Activated CD4-positive, alpha-beta memory T cell treated with anti-CD3 and anti-CD28 coated beads for 36 hours (primary cell): ENCODE measurements around the gene PRPS1L1. TPM values are rescaled to one million over a fixed set of nuclear protein-coding genes. Genes with fewer than 3 reads are reported as not detected.
A peak's percentile ranks its signal among the peaks of the same experiment; 100 is the strongest.

Experiments used
- CTCF ChIA-PET: fragments of 350-600 bp; sonication (Branson Sonifier 250); formaldehyde crosslinking; loops from one replicate; lab custom pipeline; 2021; ENCODE audit warnings: antibody characterized with exemption, inconsistent platforms; lab: Charles Lee
- POLR2A ChIA-PET: fragments of 350-600 bp; sonication (Branson Sonifier 250); formaldehyde crosslinking; loops from one replicate; lab custom pipeline; 2021; ENCODE audit warnings: antibody characterized with exemption; lab: Charles Lee
- DNase-seq: peaks from one replicate; pipeline ENCODE4 v3.0.0-alpha.2; 2020
- H3K27ac Mint-ChIP-seq: one replicate; pipeline ENCODE4 v1.8.0; 2021; ENCODE audit warnings: mixed read lengths
- H3K27me3 Mint-ChIP-seq: one replicate; pipeline ENCODE4 v1.8.0; 2021; ENCODE audit warnings: mixed read lengths
- H3K36me3 Mint-ChIP-seq: one replicate; pipeline ENCODE4 v1.8.0; 2021; ENCODE audit warnings: mixed read lengths
- H3K4me1 Mint-ChIP-seq: one replicate; pipeline ENCODE4 v1.8.0; 2021; ENCODE audit warnings: low read depth, mixed read lengths
- H3K4me3 Mint-ChIP-seq: one replicate; pipeline ENCODE4 v1.8.0; 2021; ENCODE audit warnings: mild to moderate bottlenecking, mixed read lengths
- H3K9me3 Mint-ChIP-seq: one replicate; pipeline ENCODE4 v1.8.0; 2021; ENCODE audit warnings: mixed read lengths
- intact Hi-C: fragments of 100-400 bp; cut with micrococcal nuclease; formaldehyde crosslinking; loops from one replicate; pipeline ENCODE4 v1.15.1; 2023
- total RNA-seq, 2 experiments: library from RNA; stranded (reverse); gene quantifications; one replicate each; pipeline ENCODE4 v1.2.3, GENCODE V29; 2021

The PRPS1L1 gene
- total RNA-seq, 2 experiments from 2014 or later: not detected

DNA sequence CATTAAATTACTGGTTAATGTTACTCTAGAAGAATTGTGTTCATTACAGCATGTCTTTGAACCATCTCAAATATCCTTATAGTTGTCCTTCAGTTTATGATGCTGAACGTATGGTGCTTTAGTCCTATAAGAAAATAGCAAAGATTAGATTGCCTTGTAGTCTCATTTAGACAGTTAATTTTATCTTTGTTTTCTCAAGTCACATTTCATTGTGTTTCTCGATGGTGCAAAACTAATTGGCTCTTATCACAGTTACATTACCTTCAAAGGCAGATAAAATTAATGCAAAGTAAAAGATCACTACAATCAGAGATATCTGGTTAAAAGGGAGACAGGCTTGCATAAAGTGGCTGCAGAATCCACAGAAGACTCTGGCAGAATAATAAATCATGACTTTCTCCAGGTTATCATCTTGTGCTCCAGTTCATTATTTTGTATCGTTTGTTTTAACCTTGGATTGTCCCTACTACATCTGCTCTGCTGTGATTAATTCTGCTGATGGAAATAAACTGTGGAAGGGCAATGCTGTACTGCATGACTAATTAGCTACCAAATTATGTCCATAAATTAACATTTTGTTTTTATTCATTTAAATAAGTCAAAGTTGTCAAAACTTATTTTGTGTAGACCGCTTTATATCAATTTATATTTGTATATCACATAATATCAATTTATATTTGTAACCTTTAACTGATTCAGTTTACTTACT, 24.2 kb downstream of the PRPS1L1 start:
- peaks cover 4% of the 10 kb centered on the region for H3K27me3 Mint-ChIP-seq
- ChIA-PET CTCF (no interaction called here), POLR2A (no interaction called here)
- H3K4me3 Mint-ChIP-seq: no peak overlapping the region
- no peaks in the 10 kb centered on the region for H3K36me3 Mint-ChIP-seq
- H3K9me3 Mint-ChIP-seq: peaks cover 7% of the 10 kb centered on the region
- H3K4me1 Mint-ChIP-seq: no peaks in the 10 kb centered on the region
- DNase-seq: no peak
- no peak overlapping the region for H3K27ac Mint-ChIP-seq
- intact Hi-C loops: no loop called here

DNA sequence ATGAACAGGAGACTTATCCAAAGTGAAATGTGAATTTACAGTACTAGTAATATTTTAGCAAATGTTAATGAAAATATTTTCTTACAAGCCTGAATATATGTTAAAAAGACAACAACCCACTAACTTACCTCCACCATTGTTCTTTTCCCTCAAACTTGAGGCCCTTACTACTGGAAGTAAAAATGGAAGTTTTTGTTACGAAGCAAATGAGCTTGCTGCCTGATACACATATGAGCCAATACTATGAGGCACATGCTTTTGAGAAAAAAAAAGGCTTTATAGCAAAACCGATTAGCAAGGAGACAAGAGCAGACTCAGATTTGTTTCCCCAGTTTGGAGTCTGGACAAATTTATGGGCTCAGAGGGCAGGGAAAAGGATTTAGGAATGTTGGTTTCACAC, 29.0 kb downstream of the PRPS1L1 start:
- no peak for DNase-seq
- Mint-ChIP-seq H3K27ac (no peak overlapping the region), H3K4me1 (peaks cover 10% of the 10 kb centered on the region), H3K36me3 (no peaks in the 10 kb centered on the region), H3K9me3 (peaks cover 3% of the 10 kb centered on the region), H3K27me3 (peaks cover 9% of the 10 kb centered on the region), H3K4me3 (no peak overlapping the region)
- ChIA-PET CTCF (no interaction called here), POLR2A (no interaction called here)
- intact Hi-C loops: no loop called here

DNA sequence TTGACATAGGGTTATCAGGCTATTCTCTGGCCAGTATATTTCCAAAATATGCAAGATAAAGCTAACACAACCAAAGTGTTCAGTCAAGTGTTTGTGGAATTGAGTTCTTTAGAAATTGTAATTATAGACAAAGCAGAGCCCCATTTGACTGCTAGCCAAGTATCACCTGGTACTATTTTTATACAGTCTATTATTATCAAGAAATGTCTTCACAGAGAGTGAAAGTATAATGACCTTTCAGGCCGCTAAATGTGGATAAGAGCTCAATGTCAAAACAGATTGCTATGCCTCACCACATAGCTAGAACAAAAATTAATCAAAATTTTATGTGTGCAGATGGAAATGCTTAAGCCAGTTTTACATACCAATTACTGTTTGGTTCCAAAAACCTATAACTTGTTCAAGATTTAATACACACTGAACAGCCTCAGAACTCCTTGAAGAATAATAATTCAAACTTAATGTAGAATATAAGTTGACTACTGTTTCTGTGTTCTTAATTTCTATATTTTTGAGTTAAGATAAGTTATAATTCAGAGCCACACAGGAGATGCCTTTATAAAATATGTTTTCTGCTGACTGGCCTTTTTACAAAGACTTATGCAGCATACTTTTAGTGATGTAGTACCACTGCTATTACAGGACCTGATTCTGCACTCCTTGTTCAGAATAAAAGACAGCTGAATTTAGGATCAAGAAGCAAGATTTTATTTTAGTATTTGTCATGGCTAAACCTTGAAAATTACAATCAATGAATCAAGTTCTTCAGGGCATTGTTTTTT, 31.0 kb downstream of the PRPS1L1 start:
- Mint-ChIP-seq H3K27ac (no peak overlapping the region), H3K27me3 (peaks cover 12% of the 10 kb centered on the region), H3K4me3 (no peak overlapping the region), H3K9me3 (peaks cover 3% of the 10 kb centered on the region), H3K36me3 (no peaks in the 10 kb centered on the region), H3K4me1 (peaks cover 13% of the 10 kb centered on the region)
- DNase-seq: no peak
- ChIA-PET POLR2A (no interaction called here), CTCF (no interaction called here)
- intact Hi-C loops: no loop called here

DNA sequence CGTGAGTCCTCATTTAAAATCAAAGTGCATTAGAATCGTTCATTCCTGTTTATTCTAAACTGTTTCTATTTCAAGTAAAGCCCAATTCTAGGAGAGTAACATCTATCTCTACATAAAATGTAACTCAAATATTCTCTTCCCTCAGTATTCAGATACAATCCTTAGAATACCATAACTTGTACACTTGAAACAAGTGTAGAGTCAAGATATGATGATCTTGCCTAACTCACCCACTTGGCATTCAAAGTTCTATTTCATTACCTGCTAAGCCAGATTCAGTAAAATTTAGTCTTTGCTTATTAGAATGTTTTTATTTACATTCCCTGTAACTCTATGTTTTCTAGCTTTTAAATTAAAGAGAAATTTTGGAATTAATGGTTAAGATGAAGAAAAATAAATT, 31.6 kb downstream of the PRPS1L1 start:
- H3K4me1 Mint-ChIP-seq: peaks cover 13% of the 10 kb centered on the region
- POLR2A ChIA-PET: no interaction called here
- DNase-seq: no peak
- CTCF ChIA-PET: no interaction called here
- H3K36me3 Mint-ChIP-seq: no peaks in the 10 kb centered on the region
- peaks cover 14% of the 10 kb centered on the region for H3K27me3 Mint-ChIP-seq
- H3K27ac Mint-ChIP-seq: no peak overlapping the region
- peaks cover 3% of the 10 kb centered on the region for H3K9me3 Mint-ChIP-seq
- H3K4me3 Mint-ChIP-seq: no peak overlapping the region
- intact Hi-C loops: no loop called here

DNA sequence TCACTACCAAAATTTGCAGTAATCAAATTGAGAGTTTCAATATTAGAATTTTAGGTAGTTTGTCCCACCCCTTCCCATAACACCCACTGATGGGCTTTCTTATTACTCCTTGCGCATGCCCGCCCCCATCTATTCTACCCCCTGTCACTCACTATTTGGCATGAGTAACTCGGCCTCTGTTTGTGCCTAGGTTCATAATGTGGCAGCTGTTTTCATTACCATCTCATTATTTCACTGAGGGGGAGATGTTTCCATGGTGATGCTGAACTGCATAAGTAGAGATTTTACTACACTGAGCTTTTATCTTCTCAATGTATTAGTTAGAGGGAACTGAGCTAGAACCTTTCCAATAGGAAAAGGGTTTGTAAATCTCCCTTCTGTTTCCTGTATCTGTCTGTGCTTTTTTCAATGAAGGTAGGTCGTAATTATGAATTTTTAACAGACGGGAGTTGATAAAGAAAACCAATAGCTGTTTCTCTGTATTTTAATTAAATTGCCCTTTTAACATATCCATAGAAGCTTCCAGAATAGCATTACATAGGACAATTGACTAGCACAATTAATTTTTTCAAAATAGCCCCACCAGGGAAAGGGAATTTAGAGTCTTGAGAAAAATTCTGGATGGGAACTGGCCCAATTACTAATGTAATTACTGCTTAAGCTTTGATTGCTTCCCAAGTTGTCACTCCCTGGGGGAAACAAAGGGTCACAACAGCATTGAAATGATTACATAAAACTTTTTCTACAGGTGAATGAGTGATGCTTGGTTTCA, 33.4 kb downstream of the PRPS1L1 start:
- H3K9me3 Mint-ChIP-seq: peaks cover 3% of the 10 kb centered on the region
- POLR2A ChIA-PET: interaction anchor here (1.3 kb wide), 1 partner anchor 42 kb away, joined by 3 read pairs; no protein-coding TSS in a partner anchor
- H3K27me3 Mint-ChIP-seq: peaks cover 10% of the 10 kb centered on the region
- DNase-seq: peak; percentile 57
- H3K4me3 Mint-ChIP-seq: no peak overlapping the region
- CTCF ChIA-PET: interaction anchor here (0.6 to 4.0 kb wide), 2 partner anchors 16 to 224 kb away, joined by 3 to 28 read pairs; no protein-coding TSS in a partner anchor
- intact Hi-C loops: loop anchor here (1.0 to 5.0 kb wide), 3 partner anchors 42 to 287 kb away; partner anchors contain the start of gene SNX13
- no peaks in the 10 kb centered on the region for H3K36me3 Mint-ChIP-seq
- peaks cover 13% of the 10 kb centered on the region for H3K4me1 Mint-ChIP-seq
- no peak overlapping the region for H3K27ac Mint-ChIP-seq

DNA sequence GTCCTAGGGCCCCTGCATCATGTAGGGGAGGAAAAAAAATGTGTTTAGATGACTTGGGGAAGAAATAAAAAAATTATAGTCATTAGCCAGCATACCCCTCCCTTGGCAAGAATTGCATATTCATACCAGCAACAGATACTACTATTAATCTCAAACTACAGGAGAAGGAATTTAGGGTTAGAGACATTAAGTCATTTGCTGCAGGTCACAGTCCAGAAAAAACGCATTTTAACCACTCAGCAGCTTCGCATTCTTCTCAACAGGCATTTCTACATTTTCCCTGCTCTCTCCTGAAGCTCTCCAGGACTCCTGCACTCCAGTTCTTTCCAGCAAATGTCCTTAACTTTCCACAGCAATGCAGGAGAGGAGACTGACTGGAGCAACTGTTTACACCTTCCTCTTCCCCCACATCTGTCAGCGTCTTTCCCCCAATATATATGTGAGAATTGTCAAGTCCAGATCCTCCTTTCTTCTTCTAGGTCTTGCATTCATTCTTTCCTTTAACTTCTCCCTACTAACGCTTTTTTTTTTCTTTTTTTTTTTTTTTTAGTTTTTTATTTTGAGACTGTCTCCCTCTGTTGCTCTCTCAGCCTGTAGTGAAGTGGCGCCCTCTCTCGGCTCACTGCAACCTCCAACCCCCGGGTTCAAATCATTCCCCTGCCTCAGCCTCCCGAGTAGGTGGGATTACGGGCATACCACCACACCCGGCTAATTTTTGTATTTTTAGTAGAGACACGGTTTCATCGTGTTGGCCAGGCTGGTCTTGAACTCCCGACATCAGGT, 35.6 kb downstream of the PRPS1L1 start:
- Mint-ChIP-seq H3K4me3 (no peak overlapping the region), H3K36me3 (no peaks in the 10 kb centered on the region), H3K9me3 (no peaks in the 10 kb centered on the region), H3K27me3 (peaks cover 10% of the 10 kb centered on the region), H3K27ac (no peak overlapping the region), H3K4me1 (peaks cover 13% of the 10 kb centered on the region)
- ChIA-PET CTCF (interaction anchor here (1.0 to 4.0 kb wide), 3 partner anchors 219 to 690 kb away, joined by 4 to 28 read pairs (median 6); no protein-coding TSS in a partner anchor), POLR2A (no interaction called here)
- intact Hi-C loops: loop anchor here (1.0 to 5.0 kb wide), 3 partner anchors 40 to 285 kb away; no protein-coding TSS in a partner anchor
- peak; percentile 47 for DNase-seq

DNA sequence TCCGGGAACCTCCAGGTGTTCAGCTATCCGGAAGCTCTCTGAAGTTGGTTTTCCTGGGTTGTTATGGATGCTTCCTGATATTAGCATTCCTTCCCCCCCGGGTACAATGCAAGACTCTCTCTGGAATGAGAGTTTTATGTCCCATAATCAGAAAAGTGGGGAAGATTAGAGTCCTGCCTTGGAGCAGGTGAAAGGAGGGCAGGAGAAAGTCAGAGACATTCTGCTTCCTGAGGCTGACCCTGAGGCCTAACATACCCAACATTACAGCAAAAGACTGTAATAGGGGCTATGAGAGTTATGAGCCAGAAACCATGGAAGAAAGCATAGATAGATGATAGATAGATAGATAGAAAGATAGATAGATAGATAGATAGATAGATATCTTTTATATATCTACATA, 36.9 kb downstream of the PRPS1L1 start:
- POLR2A ChIA-PET: no interaction called here
- no peak overlapping the region for H3K27ac Mint-ChIP-seq
- no peak for DNase-seq
- H3K4me1 Mint-ChIP-seq: peaks cover 13% of the 10 kb centered on the region
- no peaks in the 10 kb centered on the region for H3K36me3 Mint-ChIP-seq
- H3K27me3 Mint-ChIP-seq: peaks cover 11% of the 10 kb centered on the region
- CTCF ChIA-PET: interaction anchor here (0.7 to 4.0 kb wide), 3 partner anchors 26 to 220 kb away, joined by 3 to 28 read pairs (median 3); no protein-coding TSS in a partner anchor
- H3K4me3 Mint-ChIP-seq: no peak overlapping the region
- H3K9me3 Mint-ChIP-seq: no peaks in the 10 kb centered on the region
- intact Hi-C loops: loop anchor here (5.0 kb wide), 2 partner anchors 38 to 283 kb away; no protein-coding TSS in a partner anchor

DNA sequence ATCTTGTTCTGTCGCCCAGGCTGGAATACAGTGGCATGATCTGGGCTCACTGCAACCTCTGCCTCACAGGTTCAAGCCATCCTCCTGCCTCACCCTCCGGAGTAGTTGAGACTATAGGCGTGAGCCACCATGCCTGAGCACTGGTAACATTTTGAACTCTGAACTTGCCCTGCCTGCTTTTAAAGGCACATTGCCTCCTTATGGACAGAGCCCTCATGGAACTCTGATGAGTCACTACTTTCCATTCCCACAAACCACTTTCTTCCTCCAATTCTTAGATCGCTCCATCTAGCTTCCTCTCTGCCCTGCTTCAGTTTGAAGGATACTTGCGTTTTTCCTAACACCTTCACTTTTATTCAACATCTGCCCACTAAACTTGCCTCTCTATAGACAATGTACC, 38.1 kb downstream of the PRPS1L1 start:
- H3K36me3 Mint-ChIP-seq: no peaks in the 10 kb centered on the region
- intact Hi-C loops: no loop called here
- peaks cover 7% of the 10 kb centered on the region for H3K27me3 Mint-ChIP-seq
- DNase-seq: no peak
- ChIA-PET POLR2A (no interaction called here), CTCF (no interaction called here)
- no peak overlapping the region for H3K27ac Mint-ChIP-seq
- H3K9me3 Mint-ChIP-seq: no peaks in the 10 kb centered on the region
- peaks cover 10% of the 10 kb centered on the region for H3K4me1 Mint-ChIP-seq
- H3K4me3 Mint-ChIP-seq: no peak overlapping the region

DNA sequence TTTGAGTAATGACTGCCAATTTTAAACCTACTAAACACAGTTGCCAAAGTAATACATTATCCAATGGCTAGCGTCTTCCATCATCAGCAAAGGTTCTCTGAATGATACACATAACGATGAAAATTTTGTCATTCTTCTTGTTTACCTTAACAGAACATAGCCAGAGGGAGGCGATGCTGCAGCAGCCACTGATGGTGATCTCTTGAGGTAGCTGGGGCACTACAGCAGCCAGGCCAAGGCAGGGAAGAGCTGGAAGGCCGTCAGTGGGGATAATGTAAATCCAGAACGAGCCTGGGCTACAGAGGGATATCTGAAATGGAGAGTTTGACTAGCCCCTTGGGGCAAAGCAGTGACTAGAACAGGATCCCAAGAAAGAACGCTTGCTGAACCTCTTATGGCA, 38.8 kb downstream of the PRPS1L1 start:
- intact Hi-C loops: no loop called here
- POLR2A ChIA-PET: no interaction called here

DNA sequence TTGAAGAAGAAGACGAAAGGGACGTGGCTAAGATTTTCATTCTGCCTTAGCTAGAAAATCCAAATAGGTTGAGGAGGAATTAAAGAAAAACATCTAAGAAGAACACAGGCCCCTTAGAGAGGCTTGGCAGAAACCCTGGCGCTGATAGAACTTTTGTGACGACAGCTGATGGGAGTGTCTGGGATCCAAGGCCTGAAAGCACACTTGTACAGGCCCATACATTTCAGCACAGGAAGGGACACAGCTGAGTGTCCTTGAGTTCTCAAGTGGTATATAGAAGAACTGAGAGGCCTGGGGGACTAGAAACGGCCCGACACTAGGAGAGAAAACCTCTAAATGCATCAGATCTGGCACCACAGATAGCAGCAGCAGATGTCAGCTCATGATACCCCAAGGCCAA, 39.5 kb downstream of the PRPS1L1 start:
- POLR2A ChIA-PET: no interaction called here
- H3K27me3 Mint-ChIP-seq: peaks cover 7% of the 10 kb centered on the region
- H3K36me3 Mint-ChIP-seq: no peaks in the 10 kb centered on the region
- H3K4me3 Mint-ChIP-seq: no peak overlapping the region
- DNase-seq: no peak
- H3K4me1 Mint-ChIP-seq: peaks cover 2% of the 10 kb centered on the region
- CTCF ChIA-PET: no interaction called here
- intact Hi-C loops: no loop called here
- no peak overlapping the region for H3K27ac Mint-ChIP-seq
- H3K9me3 Mint-ChIP-seq: no peaks in the 10 kb centered on the region

More for the DNA sequence above, 38.8 kb downstream of the PRPS1L1 start:
- Mint-ChIP-seq H3K27ac (no peak overlapping the region), H3K4me1 (peaks cover 4% of the 10 kb centered on the region), H3K9me3 (no peaks in the 10 kb centered on the region), H3K4me3 (no peak overlapping the region), H3K27me3 (peaks cover 7% of the 10 kb centered on the region), H3K36me3 (no peaks in the 10 kb centered on the region)
- CTCF ChIA-PET: no interaction called here
- no peak for DNase-seq

DNA sequence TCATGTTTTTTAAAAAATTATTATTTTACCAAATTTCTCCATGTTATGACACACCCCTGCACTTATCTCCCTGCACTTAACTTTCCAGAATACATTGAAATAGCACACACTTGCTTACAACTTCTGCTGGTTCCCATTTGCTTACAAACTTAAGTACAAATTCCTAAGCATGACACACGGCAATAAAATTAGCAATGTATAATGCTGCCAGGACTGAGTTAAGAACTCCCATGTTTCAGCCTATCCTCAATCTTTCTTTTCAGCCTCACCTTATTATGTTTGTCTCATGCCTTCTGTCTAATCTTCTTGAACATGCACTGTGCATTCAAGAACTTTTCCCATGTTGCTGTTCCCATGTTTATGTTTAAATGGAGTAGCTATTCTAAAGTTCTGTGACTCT, 40.8 kb downstream of the PRPS1L1 start:
- H3K27ac Mint-ChIP-seq: no peak overlapping the region
- no peak overlapping the region for H3K4me3 Mint-ChIP-seq
- no peak for DNase-seq
- peaks cover 3% of the 10 kb centered on the region for H3K4me1 Mint-ChIP-seq
- ChIA-PET CTCF (no interaction called here), POLR2A (no interaction called here)
- no peaks in the 10 kb centered on the region for H3K9me3 Mint-ChIP-seq
- H3K36me3 Mint-ChIP-seq: no peaks in the 10 kb centered on the region
- intact Hi-C loops: no loop called here
- H3K27me3 Mint-ChIP-seq: peaks cover 5% of the 10 kb centered on the region
